ENCODE results near the gene MLLT6. TPM values are rescaled to one million over a fixed set of nuclear protein-coding genes. Genes with fewer than 3 reads are reported as not detected.

The MLLT6 gene
- 59.8 TPM for total RNA-seq (ENCODE audit: unreplicated experiment)
- long read RNA-seq, result 0 reads

- Mint-ChIP-seq H3K27ac (ENCODE audit: unreplicated experiment) (peak within 1 kb of the TSS; percentile 22), H3K4me1 (ENCODE audit: low read depth, unreplicated experiment) (peaks cover 11% of the 10 kb centered on the region), H3K4me3 (ENCODE audit: unreplicated experiment) (peak within 1 kb of the TSS; percentile 89), H3K36me3 (ENCODE audit: unreplicated experiment) (no peaks in the 10 kb centered on the region), H3K9me3 (ENCODE audit: unreplicated experiment) (peaks cover 17% of the 10 kb centered on the region), H3K27me3 (ENCODE audit: unreplicated experiment) (peaks cover 25% of the 10 kb centered on the region)
- DNase-seq, result peak; percentile 78
- TF ChIP-seq, protein P1, sequence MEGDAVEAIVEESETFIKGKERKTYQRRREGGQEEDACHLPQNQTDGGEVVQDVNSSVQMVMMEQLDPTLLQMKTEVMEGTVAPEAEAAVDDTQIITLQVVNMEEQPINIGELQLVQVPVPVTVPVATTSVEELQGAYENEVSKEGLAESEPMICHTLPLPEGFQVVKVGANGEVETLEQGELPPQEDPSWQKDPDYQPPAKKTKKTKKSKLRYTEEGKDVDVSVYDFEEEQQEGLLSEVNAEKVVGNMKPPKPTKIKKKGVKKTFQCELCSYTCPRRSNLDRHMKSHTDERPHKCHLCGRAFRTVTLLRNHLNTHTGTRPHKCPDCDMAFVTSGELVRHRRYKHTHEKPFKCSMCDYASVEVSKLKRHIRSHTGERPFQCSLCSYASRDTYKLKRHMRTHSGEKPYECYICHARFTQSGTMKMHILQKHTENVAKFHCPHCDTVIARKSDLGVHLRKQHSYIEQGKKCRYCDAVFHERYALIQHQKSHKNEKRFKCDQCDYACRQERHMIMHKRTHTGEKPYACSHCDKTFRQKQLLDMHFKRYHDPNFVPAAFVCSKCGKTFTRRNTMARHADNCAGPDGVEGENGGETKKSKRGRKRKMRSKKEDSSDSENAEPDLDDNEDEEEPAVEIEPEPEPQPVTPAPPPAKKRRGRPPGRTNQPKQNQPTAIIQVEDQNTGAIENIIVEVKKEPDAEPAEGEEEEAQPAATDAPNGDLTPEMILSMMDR (IDR thresholded peaks at IDR 0.05; ENCODE audit: partially characterized antibody, unreplicated experiment), result no peak
Observed at GRCh38 chr17:38704606-38705522, at the start of gene MLLT6. MLLT6 (plus strand) TSS chr17:38705273; CDS start chr17:38705633, 360 bp downstream.

- Mint-ChIP-seq H3K36me3 (ENCODE audit: unreplicated experiment) (no peaks in the 10 kb centered on the region), H3K27ac (ENCODE audit: unreplicated experiment) (peak overlapping the region; percentile 22), H3K4me3 (ENCODE audit: unreplicated experiment) (no peak overlapping the region), H3K27me3 (ENCODE audit: unreplicated experiment) (peaks cover 12% of the 10 kb centered on the region), H3K4me1 (ENCODE audit: low read depth, unreplicated experiment) (peaks cover 26% of the 10 kb centered on the region), H3K9me3 (ENCODE audit: unreplicated experiment) (peaks cover 5% of the 10 kb centered on the region)
- TF ChIP-seq, protein P1 (IDR thresholded peaks at IDR 0.05; ENCODE audit: partially characterized antibody, unreplicated experiment), result no peak
- DNase-seq, result peak; percentile 48
Observed at GRCh38 chr17:38656959-38657823, 47.9 kb upstream of the MLLT6 start.

GRCh38 chr17:38657824-38658740 lies 47.0 kb upstream of the MLLT6 start:
- TF ChIP-seq, protein P1 (IDR thresholded peaks at IDR 0.05; ENCODE audit: partially characterized antibody, unreplicated experiment), result no peak
- Mint-ChIP-seq H3K4me3 (ENCODE audit: unreplicated experiment) (no peak overlapping the region), H3K4me1 (ENCODE audit: low read depth, unreplicated experiment) (peaks cover 26% of the 10 kb centered on the region), H3K27me3 (ENCODE audit: unreplicated experiment) (peaks cover 12% of the 10 kb centered on the region), H3K36me3 (ENCODE audit: unreplicated experiment) (no peaks in the 10 kb centered on the region), H3K27ac (ENCODE audit: unreplicated experiment) (peak overlapping the region; percentile 22), H3K9me3 (ENCODE audit: unreplicated experiment) (peaks cover 5% of the 10 kb centered on the region)
- no peak for DNase-seq

GRCh38 chr17:38658741-38659345 lies 46.2 kb upstream of the MLLT6 start:
- TF ChIP-seq, protein P1 (IDR thresholded peaks at IDR 0.05; ENCODE audit: partially characterized antibody, unreplicated experiment), result no peak
- Mint-ChIP-seq H3K27ac (ENCODE audit: unreplicated experiment) (no peak overlapping the region), H3K4me3 (ENCODE audit: unreplicated experiment) (no peak overlapping the region), H3K4me1 (ENCODE audit: low read depth, unreplicated experiment) (peaks cover 21% of the 10 kb centered on the region), H3K9me3 (ENCODE audit: unreplicated experiment) (peaks cover 5% of the 10 kb centered on the region), H3K36me3 (ENCODE audit: unreplicated experiment) (no peaks in the 10 kb centered on the region), H3K27me3 (ENCODE audit: unreplicated experiment) (peaks cover 11% of the 10 kb centered on the region)
- no peak for DNase-seq

Measured in glutamatergic neuron (in vitro differentiated cells).